ENCODE data around the gene RPL39.

- no peak for TF ChIP-seq CTCF (IDR thresholded peaks at IDR 0.05)
- TF ChIP-seq POLR2A (IDR thresholded peaks at IDR 0.05), result no peak
These were observed 28.2 kb downstream of the RPL39 start for GRCh38 chrX:119763181-119763580.

Measured in thyroid gland (tissue), 4 donors.